ENCODE results near the gene PIGB.

Gene PIGB

DNA sequence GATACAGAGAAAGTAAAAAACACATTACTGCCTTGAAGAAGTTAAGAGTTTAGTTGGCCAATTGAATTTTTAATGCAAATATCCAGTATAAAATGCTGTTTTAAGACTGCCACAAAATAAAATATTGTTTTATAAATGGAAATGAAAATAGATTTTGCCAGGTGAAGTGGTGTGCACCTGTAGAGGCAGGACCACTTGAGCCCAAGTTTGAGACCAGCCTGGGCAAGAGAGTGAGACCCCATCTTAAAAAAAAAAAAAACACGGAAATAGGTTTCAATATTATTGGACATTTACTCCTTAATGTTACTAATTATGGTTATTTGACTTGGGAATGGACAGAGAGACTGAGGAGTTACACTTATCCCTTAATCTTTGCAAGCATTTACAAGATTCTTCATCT, 1.9 kb downstream of the PIGB start:
- TF ChIP-seq, protein P1, sequence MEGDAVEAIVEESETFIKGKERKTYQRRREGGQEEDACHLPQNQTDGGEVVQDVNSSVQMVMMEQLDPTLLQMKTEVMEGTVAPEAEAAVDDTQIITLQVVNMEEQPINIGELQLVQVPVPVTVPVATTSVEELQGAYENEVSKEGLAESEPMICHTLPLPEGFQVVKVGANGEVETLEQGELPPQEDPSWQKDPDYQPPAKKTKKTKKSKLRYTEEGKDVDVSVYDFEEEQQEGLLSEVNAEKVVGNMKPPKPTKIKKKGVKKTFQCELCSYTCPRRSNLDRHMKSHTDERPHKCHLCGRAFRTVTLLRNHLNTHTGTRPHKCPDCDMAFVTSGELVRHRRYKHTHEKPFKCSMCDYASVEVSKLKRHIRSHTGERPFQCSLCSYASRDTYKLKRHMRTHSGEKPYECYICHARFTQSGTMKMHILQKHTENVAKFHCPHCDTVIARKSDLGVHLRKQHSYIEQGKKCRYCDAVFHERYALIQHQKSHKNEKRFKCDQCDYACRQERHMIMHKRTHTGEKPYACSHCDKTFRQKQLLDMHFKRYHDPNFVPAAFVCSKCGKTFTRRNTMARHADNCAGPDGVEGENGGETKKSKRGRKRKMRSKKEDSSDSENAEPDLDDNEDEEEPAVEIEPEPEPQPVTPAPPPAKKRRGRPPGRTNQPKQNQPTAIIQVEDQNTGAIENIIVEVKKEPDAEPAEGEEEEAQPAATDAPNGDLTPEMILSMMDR (conservative IDR thresholded peaks at IDR 0.05): no peak
- no peak overlapping the region for H3K27ac ChIP-seq

DNA sequence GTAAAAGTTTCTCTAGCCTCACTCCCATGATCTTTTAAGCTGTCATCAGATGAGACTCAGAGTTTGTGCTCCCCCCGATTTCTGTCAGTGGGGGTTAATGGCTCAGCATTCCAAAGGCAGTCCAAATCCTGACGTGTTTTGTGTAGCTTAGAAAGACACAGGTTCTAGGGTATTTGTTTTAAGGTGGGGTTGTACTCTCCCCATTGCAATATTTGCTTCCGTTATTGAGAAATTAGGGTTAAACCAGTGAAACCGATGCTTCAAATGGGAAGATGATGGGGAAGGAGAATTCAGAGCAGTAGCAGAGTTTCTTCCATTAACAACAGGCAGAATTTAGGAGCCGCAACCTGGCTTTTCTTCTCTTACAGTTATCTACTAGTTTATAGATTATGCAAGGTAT, 3.4 kb downstream of the PIGB start:
- TF ChIP-seq, protein P1 (conservative IDR thresholded peaks at IDR 0.05): no peak

DNA sequence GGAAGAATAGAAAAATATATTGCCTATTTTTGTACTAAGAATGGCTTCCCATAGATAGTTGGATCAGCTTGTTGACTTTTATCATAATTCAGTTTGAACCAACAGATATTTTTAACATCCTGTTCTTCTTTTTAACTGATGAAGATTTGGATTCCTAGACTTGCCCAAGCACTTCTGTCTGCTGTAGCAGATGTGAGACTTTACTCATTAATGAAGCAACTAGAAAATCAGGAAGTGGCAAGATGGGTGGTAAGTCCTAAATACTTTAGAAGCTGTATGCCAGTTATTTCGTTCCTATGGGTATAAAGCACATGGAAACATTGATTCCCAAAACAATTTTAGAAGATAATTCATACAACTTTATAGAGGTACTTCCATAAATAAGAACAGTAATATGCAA, 8.4 kb downstream of the PIGB start:
- no peak overlapping the region for H3K27ac ChIP-seq
- TF ChIP-seq, protein P1 (conservative IDR thresholded peaks at IDR 0.05): no peak

More for the DNA sequence above, 3.4 kb downstream of the PIGB start:
- no peak overlapping the region for H3K27ac ChIP-seq

DNA sequence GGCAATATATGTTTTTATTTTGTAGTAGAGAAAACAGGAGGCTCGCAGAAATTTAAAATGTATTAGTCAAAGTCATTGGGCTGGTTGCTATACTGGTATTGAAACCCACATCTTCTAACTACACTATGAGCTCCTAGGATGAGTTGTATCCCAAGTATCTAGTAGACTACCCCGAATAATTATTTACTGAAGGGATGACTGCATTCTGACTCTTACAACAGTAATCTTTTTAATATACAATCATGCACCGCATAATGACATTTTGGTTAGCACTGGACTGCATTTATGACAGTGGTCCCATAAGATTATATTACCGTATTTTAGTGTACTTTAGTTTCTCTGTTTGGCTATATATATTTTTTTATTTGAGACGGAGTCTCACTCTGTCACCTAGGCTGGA, 15.3 kb downstream of the PIGB start:
- TF ChIP-seq, protein P1 (conservative IDR thresholded peaks at IDR 0.05): no peak
- no peak overlapping the region for H3K27ac ChIP-seq

DNA sequence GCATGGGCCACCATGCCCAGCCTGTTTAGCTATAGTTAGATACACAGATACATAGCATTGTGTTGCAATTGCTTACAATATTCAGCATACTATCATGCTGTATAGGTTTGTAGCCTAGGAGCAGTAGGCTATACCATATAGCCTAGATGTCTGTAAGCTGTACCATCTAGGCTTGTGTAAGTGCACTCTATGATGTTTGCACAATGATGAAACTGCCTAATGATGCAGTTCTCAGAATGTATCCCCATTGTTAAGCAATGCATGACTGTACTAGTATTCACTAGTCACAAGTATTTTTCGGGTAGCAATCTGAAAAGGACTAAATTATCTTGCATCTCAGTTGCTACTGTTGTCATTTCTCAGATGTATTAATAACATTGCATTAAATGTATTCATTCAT, 16.0 kb downstream of the PIGB start:
- no peak overlapping the region for H3K27ac ChIP-seq
- TF ChIP-seq, protein P1 (conservative IDR thresholded peaks at IDR 0.05): no peak

DNA sequence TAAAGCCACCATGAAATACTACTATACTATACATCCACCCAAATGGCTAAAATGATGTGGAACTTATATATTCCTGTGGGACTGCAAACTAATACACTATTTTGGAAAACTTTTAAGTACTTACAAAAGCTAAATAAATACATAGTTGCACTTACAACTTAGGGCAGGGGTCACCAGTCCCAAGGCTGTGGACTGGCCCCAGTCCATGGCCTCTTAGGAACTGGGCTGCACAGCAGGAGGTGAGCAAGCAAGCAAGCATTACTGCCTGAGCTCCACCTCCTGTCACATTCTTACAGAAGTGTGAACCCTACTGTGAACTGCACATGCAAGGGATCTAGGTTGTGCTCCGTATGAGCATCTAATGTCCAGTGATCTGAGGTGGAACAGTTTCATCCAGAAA, 18.1 kb downstream of the PIGB start:
- H3K27ac ChIP-seq: no peak overlapping the region
- TF ChIP-seq, protein P1 (conservative IDR thresholded peaks at IDR 0.05): no peak

DNA sequence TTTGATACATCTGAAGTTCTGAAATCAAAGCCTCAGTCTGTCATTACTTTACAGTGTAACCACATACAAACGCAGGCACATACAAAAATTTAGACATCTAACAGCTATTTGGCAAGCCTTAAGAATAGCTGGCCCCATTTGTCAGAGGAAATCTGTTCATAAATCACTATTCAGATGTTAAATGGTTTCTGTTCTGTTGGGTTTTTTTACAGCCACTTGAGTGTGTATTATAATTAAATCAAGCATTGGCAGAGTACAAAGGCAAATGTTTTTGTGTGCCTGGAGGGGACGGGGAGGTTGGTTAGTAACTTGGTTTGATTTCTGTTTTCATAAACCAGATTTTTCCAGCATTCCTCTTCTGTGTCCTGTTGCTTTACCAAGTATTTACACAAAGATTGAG, 24.1 kb downstream of the PIGB start:
- no peak overlapping the region for H3K27ac ChIP-seq
- TF ChIP-seq, protein P1 (conservative IDR thresholded peaks at IDR 0.05): no peak

DNA sequence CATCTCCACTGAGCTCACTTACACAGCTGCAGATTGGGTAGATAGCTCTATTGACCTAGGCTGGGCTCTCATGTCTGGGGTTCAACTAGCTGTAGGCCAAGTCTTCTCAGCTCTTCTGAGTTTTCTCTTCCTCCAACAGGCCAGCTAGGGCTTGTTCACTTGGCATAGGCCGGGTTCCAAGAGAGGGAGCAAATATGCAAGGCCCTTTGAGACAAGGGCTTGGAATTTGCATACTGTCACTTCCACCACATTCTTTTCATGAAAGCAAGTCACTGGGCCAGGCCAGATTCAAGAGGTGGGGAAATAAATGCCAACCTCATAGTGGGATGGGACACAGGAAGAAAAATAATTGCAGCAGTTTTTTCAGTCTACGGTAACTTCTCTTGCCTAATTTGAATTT, 25.2 kb downstream of the PIGB start:
- H3K27ac ChIP-seq: no peak overlapping the region
- TF ChIP-seq, protein P1 (conservative IDR thresholded peaks at IDR 0.05): no peak
